ENCODE data around the gene RAD51B. TPM values are rescaled to one million over a fixed set of nuclear protein-coding genes. Genes with fewer than 3 reads are reported as not detected.

Gene RAD51B
- total and polyA plus RNA-seq, 9 of the 15 experiments (the other 6 are each of a cell fraction or from before 2014, with no cell fraction given): 8.5 to 17.3 (median 11.3) TPM

DNA sequence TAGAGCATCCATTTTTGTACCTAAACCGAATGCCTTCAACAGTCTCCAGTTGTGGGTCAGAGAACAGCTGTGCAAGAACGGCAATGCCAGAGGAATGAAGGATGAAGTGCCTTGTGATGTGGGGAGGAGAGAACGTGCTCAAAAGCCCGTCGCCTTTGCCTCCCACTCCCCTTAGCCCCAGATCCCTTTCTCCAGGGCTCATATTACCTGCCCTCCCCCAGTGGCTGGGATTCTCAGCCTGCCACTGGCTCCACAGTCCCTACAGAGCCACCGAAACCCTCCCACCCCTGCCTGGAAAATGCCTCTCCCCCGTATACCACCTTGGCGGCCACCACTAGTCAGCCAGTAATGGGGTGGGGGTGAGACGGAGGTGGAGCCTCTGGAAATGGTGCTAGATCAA lies 814.8 kb downstream of the RAD51B start:
- Histone ChIP-seq H3K36me3 (ENCODE audit: control insufficient read depth, insufficient read depth, low read length) (no peaks in the 10 kb centered on the region), H2AFZ (ENCODE audit: low read depth, low read length) (no peak overlapping the region), H3K79me2 (ENCODE audit: control insufficient read depth, insufficient read depth, low read length) (no peaks in the 10 kb centered on the region), H3K4me1 (replicated peaks in 1 of 2; ENCODE audit: control insufficient read depth in 2 of 2, insufficient read depth in 2 of 2, low read length in 2 of 2) (peaks cover 6 to 16% of the 10 kb centered on the region in 2 experiments; a peak in 3 of 5 replicates), H3K4me2 (ENCODE audit: insufficient read depth, low read length) (no peak overlapping the region), H3K9ac (ENCODE audit: insufficient read depth in 1 of 2, low read depth in 2 of 2, low read length in 2 of 2) (no peak overlapping the region), H3K27me3 (ENCODE audit: control insufficient read depth in 2 of 2, insufficient read depth in 2 of 2, low read length in 2 of 2) (no peaks in the 10 kb centered on the region), H3K27ac (ENCODE audit: extremely low read depth, low read depth, low read length) (no peak overlapping the region), H3K4me3 (no peak overlapping the region), H3K9me3 (replicated peaks; ENCODE audit: control insufficient read depth, insufficient read depth, low read depth, low read length) (no peaks in the 10 kb centered on the region), H4K20me1 (replicated peaks; ENCODE audit: control insufficient read depth, insufficient read depth, low read length) (no peaks in the 10 kb centered on the region), H3K9me1 (ENCODE audit: control insufficient read depth, insufficient read depth, low read length) (no peaks in the 10 kb centered on the region)
- BruUV-seq (replicated peaks): no TSS peak
- ATAC-seq (no peak), DNase-seq (ENCODE audit: extremely low read depth in 1 of 4, low spot score in 3 of 4) (no peak), FAIRE-seq (no peak)
- ChIA-PET POLR2A (no interaction called here), CTCF (ENCODE audit: low intra/inter-chr PET ratio) (no interaction called here)
- WGBS (ENCODE audit: insufficient coverage, low coverage, missing lambda C conversion rate): 35% methylated on average over 5 of the region's 9 CpGs
- no peak for TF ChIP-seq PPARD (CRISPR knock-in tag; IDR thresholded peaks at IDR 0.05)
- TF ChIP-seq RCOR1 (IDR thresholded peaks at IDR 0.05; ENCODE audit: borderline replicate concordance in 1 of 2, low read depth in 2 of 2, low read length in 2 of 2): no peak
- TF ChIP-seq, protein P1, sequence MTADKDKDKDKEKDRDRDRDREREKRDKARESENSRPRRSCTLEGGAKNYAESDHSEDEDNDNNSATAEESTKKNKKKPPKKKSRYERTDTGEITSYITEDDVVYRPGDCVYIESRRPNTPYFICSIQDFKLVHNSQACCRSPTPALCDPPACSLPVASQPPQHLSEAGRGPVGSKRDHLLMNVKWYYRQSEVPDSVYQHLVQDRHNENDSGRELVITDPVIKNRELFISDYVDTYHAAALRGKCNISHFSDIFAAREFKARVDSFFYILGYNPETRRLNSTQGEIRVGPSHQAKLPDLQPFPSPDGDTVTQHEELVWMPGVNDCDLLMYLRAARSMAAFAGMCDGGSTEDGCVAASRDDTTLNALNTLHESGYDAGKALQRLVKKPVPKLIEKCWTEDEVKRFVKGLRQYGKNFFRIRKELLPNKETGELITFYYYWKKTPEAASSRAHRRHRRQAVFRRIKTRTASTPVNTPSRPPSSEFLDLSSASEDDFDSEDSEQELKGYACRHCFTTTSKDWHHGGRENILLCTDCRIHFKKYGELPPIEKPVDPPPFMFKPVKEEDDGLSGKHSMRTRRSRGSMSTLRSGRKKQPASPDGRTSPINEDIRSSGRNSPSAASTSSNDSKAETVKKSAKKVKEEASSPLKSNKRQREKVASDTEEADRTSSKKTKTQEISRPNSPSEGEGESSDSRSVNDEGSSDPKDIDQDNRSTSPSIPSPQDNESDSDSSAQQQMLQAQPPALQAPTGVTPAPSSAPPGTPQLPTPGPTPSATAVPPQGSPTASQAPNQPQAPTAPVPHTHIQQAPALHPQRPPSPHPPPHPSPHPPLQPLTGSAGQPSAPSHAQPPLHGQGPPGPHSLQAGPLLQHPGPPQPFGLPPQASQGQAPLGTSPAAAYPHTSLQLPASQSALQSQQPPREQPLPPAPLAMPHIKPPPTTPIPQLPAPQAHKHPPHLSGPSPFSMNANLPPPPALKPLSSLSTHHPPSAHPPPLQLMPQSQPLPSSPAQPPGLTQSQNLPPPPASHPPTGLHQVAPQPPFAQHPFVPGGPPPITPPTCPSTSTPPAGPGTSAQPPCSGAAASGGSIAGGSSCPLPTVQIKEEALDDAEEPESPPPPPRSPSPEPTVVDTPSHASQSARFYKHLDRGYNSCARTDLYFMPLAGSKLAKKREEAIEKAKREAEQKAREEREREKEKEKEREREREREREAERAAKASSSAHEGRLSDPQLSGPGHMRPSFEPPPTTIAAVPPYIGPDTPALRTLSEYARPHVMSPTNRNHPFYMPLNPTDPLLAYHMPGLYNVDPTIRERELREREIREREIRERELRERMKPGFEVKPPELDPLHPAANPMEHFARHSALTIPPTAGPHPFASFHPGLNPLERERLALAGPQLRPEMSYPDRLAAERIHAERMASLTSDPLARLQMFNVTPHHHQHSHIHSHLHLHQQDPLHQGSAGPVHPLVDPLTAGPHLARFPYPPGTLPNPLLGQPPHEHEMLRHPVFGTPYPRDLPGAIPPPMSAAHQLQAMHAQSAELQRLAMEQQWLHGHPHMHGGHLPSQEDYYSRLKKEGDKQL (CRISPR knock-in tag; IDR thresholded peaks at IDR 0.05; ENCODE audit: borderline replicate concordance): no peak
- TF ChIP-seq ZKSCAN3 (CRISPR knock-in tag; IDR thresholded peaks at IDR 0.05): no peak
- no peak for TF ChIP-seq PML (IDR thresholded peaks at IDR 0.05; ENCODE audit: low read length)
- no peak for TF ChIP-seq EHMT2 (IDR thresholded peaks at IDR 0.05)
- no peak for TF ChIP-seq ZNF146 (CRISPR knock-in tag; IDR thresholded peaks at IDR 0.05; ENCODE audit: unreplicated experiment)
- intact Hi-C loops (cut with micrococcal nuclease) (no loop called here), in situ Hi-C loops (cut with MboI) (no loop called here)

Data from K562 (cell line).